Bronchial epithelial cell (primary cell): ENCODE data around the gene FBXO44. TPM values are rescaled to one million over a fixed set of nuclear protein-coding genes. Genes with fewer than 3 reads are reported as not detected.
A peak's percentile ranks its signal among the peaks of the same experiment; 100 is the strongest.

ENCODE experiments used
- DNase-seq: peaks from one replicate; pipeline ENCODE4 v3.0.0-alpha.2; 2010; ENCODE audit warnings: low read depth
- FAIRE-seq: peaks from 2 replicates; lab custom pipeline; 2011; peaks lifted over from hg19 to GRCh38; lab: Jason Lieb, UNC
- H3K27me3 ChIP-seq: 2 replicates; pipeline ENCODE4 v1.5.1; 2011; ENCODE audit warnings: low read length; ENCODE audit not compliant: control insufficient read depth, insufficient read depth
- H3K36me3 ChIP-seq: 2 replicates; pipeline ENCODE4 v1.5.1; 2011; ENCODE audit warnings: low read length; ENCODE audit not compliant: control insufficient read depth, insufficient read depth
- H3K4me3 ChIP-seq: 2 replicates; pipeline ENCODE4 v1.5.1; 2011; ENCODE audit warnings: mild to moderate bottlenecking, low read depth, low read length, control low read depth
- total RNA-seq: library from RNA; depleted of rRNA; stranded (reverse); fragments of >200 nt; gene quantifications from 2 replicates; pipeline ENCODE4 v1.2.1, GENCODE V29; 2014
- TF ChIP-seq, protein P1 (sequence below): IDR thresholded peaks from 2 replicates; pipeline ENCODE4 v1.5.1; 2011; ENCODE audit warnings: mild to moderate bottlenecking, moderate library complexity, low read length, control low read depth, inconsistent platforms; ENCODE audit not compliant: insufficient read depth, severe bottlenecking

Gene FBXO44
- total RNA-seq, 1 donor from 2014 or later, result 9.0 TPM

DNA sequence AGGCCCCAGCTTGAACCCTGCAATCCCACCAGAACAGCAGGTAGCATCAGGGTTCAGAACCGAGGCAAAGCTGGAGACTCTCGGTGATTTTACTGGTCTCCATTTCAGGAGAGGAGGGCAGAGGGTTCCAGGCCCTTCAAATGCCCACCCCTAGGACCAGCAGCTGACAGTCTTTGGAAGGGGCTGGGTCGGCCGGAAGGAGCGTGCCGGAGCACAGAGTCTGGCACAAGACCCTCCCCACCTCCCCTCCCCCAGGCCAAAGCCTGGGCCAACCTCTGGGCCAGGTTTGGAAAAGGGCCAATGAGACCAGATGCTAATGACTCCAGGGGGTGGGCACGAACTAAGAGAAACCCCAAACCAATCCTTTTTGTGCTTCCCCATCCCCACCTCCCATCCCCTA lies 7.3 kb upstream of the FBXO44 start:
- H3K4me3 ChIP-seq, result no peak overlapping the region
- no peak for FAIRE-seq
- no peaks in the 10 kb centered on the region for H3K27me3 ChIP-seq

DNA sequence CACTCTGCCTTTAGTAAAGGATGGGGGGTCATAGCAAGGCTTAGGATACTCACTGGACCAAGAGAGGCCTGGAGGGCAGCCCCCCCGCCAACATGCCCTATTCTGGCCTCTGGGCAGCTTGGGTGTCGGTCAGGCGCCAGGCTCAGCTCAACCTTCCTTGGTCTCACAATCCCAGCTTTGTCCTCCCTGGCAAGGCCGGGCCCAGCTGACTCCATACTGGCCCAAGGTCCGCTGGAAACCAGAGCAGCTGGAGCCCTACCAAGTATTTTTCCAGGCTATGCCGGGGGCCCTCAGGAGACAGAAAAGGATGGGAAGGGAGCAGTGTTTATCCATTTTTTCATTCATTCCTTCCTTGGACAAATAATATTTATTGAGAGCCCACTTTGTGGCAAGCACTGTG lies 6.6 kb upstream of the FBXO44 start:
- H3K36me3 ChIP-seq, result peaks cover 1% of the 10 kb centered on the region
- no peak overlapping the region for H3K4me3 ChIP-seq
- DNase-seq (no peak), FAIRE-seq (no peak)
- TF ChIP-seq, protein P1, sequence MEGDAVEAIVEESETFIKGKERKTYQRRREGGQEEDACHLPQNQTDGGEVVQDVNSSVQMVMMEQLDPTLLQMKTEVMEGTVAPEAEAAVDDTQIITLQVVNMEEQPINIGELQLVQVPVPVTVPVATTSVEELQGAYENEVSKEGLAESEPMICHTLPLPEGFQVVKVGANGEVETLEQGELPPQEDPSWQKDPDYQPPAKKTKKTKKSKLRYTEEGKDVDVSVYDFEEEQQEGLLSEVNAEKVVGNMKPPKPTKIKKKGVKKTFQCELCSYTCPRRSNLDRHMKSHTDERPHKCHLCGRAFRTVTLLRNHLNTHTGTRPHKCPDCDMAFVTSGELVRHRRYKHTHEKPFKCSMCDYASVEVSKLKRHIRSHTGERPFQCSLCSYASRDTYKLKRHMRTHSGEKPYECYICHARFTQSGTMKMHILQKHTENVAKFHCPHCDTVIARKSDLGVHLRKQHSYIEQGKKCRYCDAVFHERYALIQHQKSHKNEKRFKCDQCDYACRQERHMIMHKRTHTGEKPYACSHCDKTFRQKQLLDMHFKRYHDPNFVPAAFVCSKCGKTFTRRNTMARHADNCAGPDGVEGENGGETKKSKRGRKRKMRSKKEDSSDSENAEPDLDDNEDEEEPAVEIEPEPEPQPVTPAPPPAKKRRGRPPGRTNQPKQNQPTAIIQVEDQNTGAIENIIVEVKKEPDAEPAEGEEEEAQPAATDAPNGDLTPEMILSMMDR, result no peak
- no peaks in the 10 kb centered on the region for H3K27me3 ChIP-seq

More for the DNA sequence above, 7.3 kb upstream of the FBXO44 start:
- TF ChIP-seq, protein P1, result no peak
- peaks cover 1% of the 10 kb centered on the region for H3K36me3 ChIP-seq
- no peak for DNase-seq

- FAIRE-seq, result no peak
- H3K36me3 ChIP-seq, result peaks cover 1% of the 10 kb centered on the region
- DNase-seq, result peak; percentile 22
- no peaks in the 10 kb centered on the region for H3K27me3 ChIP-seq
- TF ChIP-seq, protein P1, result peak; percentile 14
- no peak overlapping the region for H3K4me3 ChIP-seq
Measured at GRCh38 chr1:11648732-11649158, 5.9 kb upstream of the FBXO44 start.

- TF ChIP-seq, protein P1, result no peak
- FAIRE-seq, result no peak
- no peak overlapping the region for H3K4me3 ChIP-seq
Measured at GRCh38 chr1:11649237-11649623, 5.4 kb upstream of the FBXO44 start.

DNA sequence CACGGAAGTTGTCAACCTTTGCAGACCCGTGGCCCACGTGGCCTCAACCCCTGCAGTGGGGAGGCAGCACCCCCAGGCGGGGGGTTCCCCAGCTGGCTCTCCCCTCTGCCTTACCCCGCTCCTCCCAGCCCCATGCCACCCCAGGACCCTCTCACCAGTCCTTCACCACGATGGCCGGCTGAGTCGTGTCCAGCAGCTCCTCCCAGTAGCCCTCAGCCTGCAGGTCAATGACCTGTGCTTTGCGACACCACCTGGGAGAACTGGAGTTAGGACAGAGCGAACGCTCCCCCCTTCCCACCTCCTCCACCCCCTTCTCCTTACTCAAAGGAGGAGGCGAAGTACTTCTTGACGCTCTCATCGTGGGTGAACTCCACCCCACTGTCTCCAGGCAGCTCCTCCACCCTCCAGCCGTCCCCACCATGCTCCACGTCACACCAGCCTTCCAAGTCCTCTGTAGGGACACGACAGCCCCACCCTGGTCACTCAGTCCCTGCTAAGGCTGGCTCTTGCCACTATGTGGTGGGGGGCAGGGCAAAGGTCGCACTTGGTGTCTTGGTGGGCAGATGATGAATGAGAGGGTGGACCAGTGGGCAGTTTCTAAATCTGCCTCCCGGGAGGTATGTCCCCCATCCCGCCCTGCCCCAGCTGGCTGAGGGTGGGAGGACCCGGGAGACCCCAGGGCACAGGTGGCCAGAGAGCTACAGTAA lies 4.9 kb upstream of the FBXO44 start:
- no peak for DNase-seq
- no peak overlapping the region for H3K4me3 ChIP-seq
- TF ChIP-seq, protein P1, result no peak
- H3K36me3 ChIP-seq, result peaks cover 1% of the 10 kb centered on the region
- peak; percentile 60 for FAIRE-seq
- no peaks in the 10 kb centered on the region for H3K27me3 ChIP-seq

More at GRCh38 chr1:11649237-11649623, 5.4 kb upstream of the FBXO44 start:
- no peaks in the 10 kb centered on the region for H3K27me3 ChIP-seq
- H3K36me3 ChIP-seq, result peaks cover 1% of the 10 kb centered on the region
- DNase-seq, result no peak
